Keratinocyte (primary cell): Measurements from ENCODE around the gene CHST15. TPM values are rescaled to one million over a fixed set of nuclear protein-coding genes. Genes with fewer than 3 reads are reported as not detected.

Experiments
- DNase-seq: peaks from one replicate; pipeline ENCODE4 v3.0.0-alpha.2; 2011; ENCODE audit warnings: low read depth, missing footprints, low spot score
- FAIRE-seq: peaks from 2 replicates; lab custom pipeline; 2011; peaks lifted over from hg19 to GRCh38; lab: Jason Lieb, UNC
- H2AFZ ChIP-seq: 2 replicates; pipeline ENCODE4 v1.6.0; 2012; ENCODE audit warnings: low read length, control low read depth, inconsistent platforms; ENCODE audit not compliant: control insufficient read depth
- H3K27ac ChIP-seq: 2 replicates; pipeline ENCODE4 v1.5.1; 2011; ENCODE audit warnings: low read length; ENCODE audit not compliant: control insufficient read depth, insufficient read depth
- H3K27me3 ChIP-seq: 3 replicates; pipeline ENCODE4 v1.6.0; 2011; ENCODE audit warnings: low read length; ENCODE audit not compliant: control insufficient read depth, insufficient read depth; ENCODE audit errors: extremely low read depth
- H3K36me3 ChIP-seq, 2 experiments: 2 replicates in 1 of 2; 3 replicates in 1 of 2; pipeline ENCODE4 v1.5.1; 2011; ENCODE audit warnings: low read length in 2 of 2, mild to moderate bottlenecking in 1 of 2; ENCODE audit not compliant: control insufficient read depth in 2 of 2, insufficient read depth in 2 of 2; ENCODE audit errors: extremely low read depth in 1 of 2
- H3K4me1 ChIP-seq: 3 replicates; pipeline ENCODE4 v1.5.1; 2011; ENCODE audit warnings: low read length; ENCODE audit not compliant: control insufficient read depth, insufficient read depth; ENCODE audit errors: extremely low read depth
- H3K4me2 ChIP-seq: 3 replicates; pipeline ENCODE4 v1.6.0; 2011; ENCODE audit warnings: low read depth, low read length; ENCODE audit not compliant: control insufficient read depth, insufficient read depth; ENCODE audit errors: extremely low read depth
- H3K4me3 ChIP-seq, 3 experiments: fragments of 200-600 bp in 1 of 3; sonication (generic) in 1 of 3; 2 replicates in 2 of 3; 3 replicates in 1 of 3; pipeline ENCODE4 v1.5.1; 2011 to 2016; ENCODE audit warnings: low read length in 3 of 3, mild to moderate bottlenecking in 3 of 3, control low read depth in 2 of 3, inconsistent platforms in 1 of 3, low read depth in 1 of 3, mixed read lengths in 1 of 3, mixed run types in 1 of 3, moderate library complexity in 1 of 3; ENCODE audit not compliant: control insufficient read depth in 2 of 3, insufficient read depth in 2 of 3; ENCODE audit errors: extremely low read depth in 1 of 3
- H3K79me2 ChIP-seq: 2 replicates; pipeline ENCODE4 v1.6.0; 2012; ENCODE audit warnings: low read length; ENCODE audit not compliant: control insufficient read depth, insufficient read depth
- H3K9ac ChIP-seq: 3 replicates; pipeline ENCODE4 v1.6.0; 2011; ENCODE audit warnings: low read length; ENCODE audit not compliant: control insufficient read depth, insufficient read depth; ENCODE audit errors: extremely low read depth
- H3K9me1 ChIP-seq: 3 replicates; pipeline ENCODE4 v1.6.0; 2011; ENCODE audit warnings: low read length; ENCODE audit not compliant: control insufficient read depth, insufficient read depth; ENCODE audit errors: extremely low read depth
- H3K9me3 ChIP-seq: 2 replicates; pipeline ENCODE4 v1.5.1; 2012; ENCODE audit warnings: low read depth, low read length; ENCODE audit not compliant: control insufficient read depth
- H4K20me1 ChIP-seq: 3 replicates; pipeline ENCODE4 v1.6.0; 2011; ENCODE audit warnings: low read length; ENCODE audit not compliant: control insufficient read depth, insufficient read depth; ENCODE audit errors: extremely low read depth
- EZH2 ChIP-seq: IDR thresholded peaks from one replicate; pipeline ENCODE4 v1.6.1; 2012; ENCODE audit warnings: inconsistent platforms, mild to moderate bottlenecking, low read length, moderate library complexity
- dilution Hi-C: fragments of 300-500 bp; cut with MboI; formaldehyde crosslinking; loops from one replicate; pipeline ENCODE4 v1.7.0; 2020; ENCODE audit warnings: low sequenced_read_pairs; ENCODE audit not compliant: extremely low pct_ligation_motif_present
- polyA plus RNA-seq, 5 experiments: library from polyadenylated mRNA; depleted of rRNA in 3 of 5; stranded (reverse) in 3 of 5; stranded (forward) in 1 of 5; unstranded in 1 of 5; fragments of >200 nt; gene quantifications; 1 replicate in 1 of 5; 2 replicates in 3 of 5; 3 replicates in 1 of 5; pipeline versions ENCODE4 v1.2.1 to v1.2.3, GENCODE V29; 2011 to 2012; ENCODE audit warnings: missing spikeins in 2 of 5, low read depth in 1 of 5, low replicate concordance in 1 of 5
- TF ChIP-seq, protein P1 (sequence below), 3 experiments: IDR thresholded peaks in 1 of 3; conservative IDR thresholded peaks in 1 of 3; optimal IDR thresholded peaks in 1 of 3; 2 replicates in 2 of 3; 3 replicates in 1 of 3; pipeline versions ENCODE3 to v1.5.1; 2011; ENCODE audit warnings: low read length in 3 of 3, mild to moderate bottlenecking in 3 of 3, moderate library complexity in 2 of 3, control low read depth in 1 of 3, inconsistent platforms in 1 of 3; ENCODE audit not compliant: insufficient read depth in 2 of 3; ENCODE audit errors: extremely low read depth in 1 of 3

CHST15 gene
- polyA plus RNA-seq, 1 donor (not counting 4 experiments of a cell fraction or from before 2014, with no cell fraction given): 24.5 TPM

- Histone ChIP-seq H3K36me3 (no peaks in the 10 kb centered on the region), H3K27ac (no peak overlapping the region), H3K4me3 (no peak overlapping the region), H2AFZ (no peak overlapping the region), H3K9me1 (no peaks in the 10 kb centered on the region), H3K27me3 (peaks cover 16% of the 10 kb centered on the region), H3K79me2 (no peaks in the 10 kb centered on the region), H3K4me2 (no peak overlapping the region), H4K20me1 (no peaks in the 10 kb centered on the region), H3K9me3 (no peaks in the 10 kb centered on the region), H3K4me1 (no peaks in the 10 kb centered on the region), H3K9ac (no peak overlapping the region)
- TF ChIP-seq, protein P1, sequence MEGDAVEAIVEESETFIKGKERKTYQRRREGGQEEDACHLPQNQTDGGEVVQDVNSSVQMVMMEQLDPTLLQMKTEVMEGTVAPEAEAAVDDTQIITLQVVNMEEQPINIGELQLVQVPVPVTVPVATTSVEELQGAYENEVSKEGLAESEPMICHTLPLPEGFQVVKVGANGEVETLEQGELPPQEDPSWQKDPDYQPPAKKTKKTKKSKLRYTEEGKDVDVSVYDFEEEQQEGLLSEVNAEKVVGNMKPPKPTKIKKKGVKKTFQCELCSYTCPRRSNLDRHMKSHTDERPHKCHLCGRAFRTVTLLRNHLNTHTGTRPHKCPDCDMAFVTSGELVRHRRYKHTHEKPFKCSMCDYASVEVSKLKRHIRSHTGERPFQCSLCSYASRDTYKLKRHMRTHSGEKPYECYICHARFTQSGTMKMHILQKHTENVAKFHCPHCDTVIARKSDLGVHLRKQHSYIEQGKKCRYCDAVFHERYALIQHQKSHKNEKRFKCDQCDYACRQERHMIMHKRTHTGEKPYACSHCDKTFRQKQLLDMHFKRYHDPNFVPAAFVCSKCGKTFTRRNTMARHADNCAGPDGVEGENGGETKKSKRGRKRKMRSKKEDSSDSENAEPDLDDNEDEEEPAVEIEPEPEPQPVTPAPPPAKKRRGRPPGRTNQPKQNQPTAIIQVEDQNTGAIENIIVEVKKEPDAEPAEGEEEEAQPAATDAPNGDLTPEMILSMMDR (optimal IDR thresholded peaks at IDR 0.05 in 1 of 3, IDR thresholded peaks at IDR 0.05 in 1 of 3, conservative IDR thresholded peaks at IDR 0.05 in 1 of 3; ENCODE audit: extremely low read depth in 1 of 3, insufficient read depth in 2 of 3, low read length in 3 of 3): no peak
- TF ChIP-seq EZH2: no peak
- dilution Hi-C loops: no loop called here
- DNase-seq: no peak
- FAIRE-seq: no peak
These were observed 135.2 kb downstream of the CHST15 start for GRCh38 chr10:123958241-123958640.

Other genes starting within 250 kb of the CHST15 start
- 0.01 to 0.03 TPM in 2 of 3 replicates, not detected in the other for gene CPXM2, start 201.8 kb downstream of the CHST15 start, polyA plus RNA-seq